HG03378 (cell line): ENCODE measurements around the gene CSTB.

Experiments used
- ATAC-seq: cut with Tn5 transposase; IDR thresholded peaks from one replicate; pipeline ENCODE4 v1.9.1; 2021; ENCODE audit warnings: mild to moderate bottlenecking, moderate library complexity; ENCODE audit not compliant: unreplicated experiment

CSTB gene

GRCh38 chr21:43733529-43734071, 42.5 kb downstream of the CSTB start:
- ATAC-seq: no peak

- no peak for ATAC-seq
Observed at GRCh38 chr21:43733060-43733459, 43.0 kb downstream of the CSTB start.

- no peak for ATAC-seq
Observed at GRCh38 chr21:43731891-43732711, 44.0 kb downstream of the CSTB start.

- no peak for ATAC-seq
Observed at GRCh38 chr21:43731476-43731875, 44.6 kb downstream of the CSTB start.

- ATAC-seq: peak; percentile 57
Observed at GRCh38 chr21:43728467-43729390, 47.4 kb downstream of the CSTB start.

- ATAC-seq: no peak
Observed at GRCh38 chr21:43728154-43728466, 48.0 kb downstream of the CSTB start.

- ATAC-seq: no peak
Observed at GRCh38 chr21:43727519-43728153, 48.5 kb downstream of the CSTB start.

- ATAC-seq: no peak
Observed at GRCh38 chr21:43726686-43727518, 49.2 kb downstream of the CSTB start.
